VCaP (cell line): Measurements from ENCODE around the gene FBXO24.
A peak's percentile ranks its signal among the peaks of the same experiment; 100 is the strongest.

Source experiments
- H3K27ac ChIP-seq: fragments of 450-650 bp; 2 replicates; pipeline ENCODE4 v1.5.1; 2017
- CTCF ChIP-seq: fragments of 450-650 bp; conservative IDR thresholded peaks from 2 replicates; pipeline ENCODE4 v1.5.1; 2017; ENCODE audit warnings: mild to moderate bottlenecking, moderate library complexity

FBXO24 gene

DNA sequence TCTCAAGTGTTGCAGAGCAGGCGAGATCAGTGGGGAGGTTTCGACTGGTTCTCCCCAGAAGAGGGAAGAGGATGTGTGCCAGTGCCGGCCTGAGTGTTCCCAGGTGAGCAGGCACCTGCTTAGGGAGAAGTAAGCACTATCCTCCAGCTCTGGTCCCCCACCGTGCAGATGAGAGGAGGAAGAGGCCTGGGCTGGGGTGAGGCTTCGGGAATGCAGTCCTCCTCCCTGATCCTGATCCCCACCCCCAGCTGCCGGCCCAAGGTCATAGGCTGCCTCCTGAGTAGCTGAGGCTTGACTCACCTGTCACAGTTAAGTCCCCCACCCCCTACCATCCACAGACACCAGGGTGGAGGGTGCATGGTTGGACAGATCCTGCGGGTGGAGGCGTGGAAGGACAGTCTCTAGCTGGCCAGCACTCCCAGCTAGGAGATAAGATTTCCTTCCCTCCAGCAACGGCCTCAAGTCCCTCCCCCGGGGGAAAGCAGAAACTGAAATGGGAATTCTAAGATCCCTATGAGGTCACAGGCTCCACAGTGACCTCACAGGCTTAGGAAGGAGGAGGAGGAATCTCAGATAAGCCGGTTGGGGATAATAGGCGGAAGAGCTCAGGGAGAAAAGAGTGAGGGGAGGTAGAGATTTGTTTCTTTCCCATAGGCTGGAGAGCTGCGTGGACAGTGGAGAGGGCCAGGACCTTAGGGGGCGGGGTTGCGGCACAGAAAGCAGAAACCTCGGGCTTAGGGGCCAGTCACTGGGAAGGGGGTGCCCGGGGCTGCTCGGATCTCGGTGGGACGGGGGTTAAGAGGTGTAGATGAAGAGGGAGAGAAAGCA, 1.2 kb upstream of the FBXO24 start:
- no peak for TF ChIP-seq CTCF
- peak overlapping the region; percentile 99 for H3K27ac ChIP-seq

GRCh38 chr7:100585511-100586265, 440 bp upstream of the FBXO24 start, which contains the start of gene LRCH4:
TSS of gene LRCH4 (minus strand) at chr7:100586129. CDS start at chr7:100586100, 29 bp downstream.
- H3K27ac ChIP-seq: peak within 1 kb of the TSS; percentile 99
- no peak for TF ChIP-seq CTCF

DNA sequence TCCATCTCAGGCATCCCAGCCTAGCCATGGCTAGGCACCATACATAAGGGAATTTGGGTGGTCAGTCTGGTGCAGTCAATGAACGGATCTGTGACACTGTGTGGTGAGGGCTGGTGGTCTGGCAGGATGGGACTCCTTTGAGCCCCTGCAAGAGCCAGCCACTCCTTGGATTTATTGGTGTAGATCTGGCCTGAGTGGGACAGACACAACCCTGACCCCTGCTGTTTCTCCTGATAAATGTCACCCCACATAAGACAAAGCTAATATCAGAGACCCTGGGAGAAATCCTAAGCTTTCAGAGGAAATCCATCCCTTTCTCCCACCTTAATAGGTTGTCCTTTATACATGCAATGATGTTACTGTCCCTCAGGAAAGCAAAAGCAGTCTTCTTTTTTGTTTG, 2.3 kb downstream of the FBXO24 start:
- peak; percentile 57 for TF ChIP-seq CTCF

DNA sequence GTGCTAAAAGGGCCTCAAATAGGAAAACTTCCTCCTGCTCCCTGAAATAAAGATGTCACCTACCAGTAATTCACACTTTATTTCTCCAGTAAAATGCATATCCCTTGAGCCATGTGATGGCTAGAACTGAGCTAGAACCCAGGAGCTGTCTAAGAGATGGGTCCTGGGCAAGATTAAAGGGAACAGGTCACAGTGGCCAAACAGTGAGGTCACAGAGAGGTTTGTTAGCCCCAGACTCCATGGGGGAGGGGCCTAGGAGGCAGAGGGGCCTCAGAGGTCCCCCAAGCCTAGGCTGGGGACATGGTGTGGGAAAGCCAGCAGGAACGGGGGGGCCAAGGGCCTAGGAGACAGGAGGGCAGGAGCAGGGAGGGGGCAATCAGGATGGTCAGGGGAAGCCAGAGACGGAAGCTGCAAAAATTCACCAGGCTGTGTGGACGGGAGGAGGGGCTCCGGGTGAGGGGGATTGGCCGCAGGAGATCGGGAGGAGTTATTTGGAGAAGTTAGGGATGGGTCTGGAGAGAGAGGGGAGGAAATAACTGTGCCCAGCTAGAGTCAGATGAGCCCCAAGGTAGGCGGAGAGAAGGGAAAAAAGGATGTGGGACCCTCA, 3.3 kb downstream of the FBXO24 start:
- TF ChIP-seq CTCF: no peak
- no peak overlapping the region for H3K27ac ChIP-seq

More for the DNA sequence above, 2.3 kb downstream of the FBXO24 start:
- no peak overlapping the region for H3K27ac ChIP-seq

DNA sequence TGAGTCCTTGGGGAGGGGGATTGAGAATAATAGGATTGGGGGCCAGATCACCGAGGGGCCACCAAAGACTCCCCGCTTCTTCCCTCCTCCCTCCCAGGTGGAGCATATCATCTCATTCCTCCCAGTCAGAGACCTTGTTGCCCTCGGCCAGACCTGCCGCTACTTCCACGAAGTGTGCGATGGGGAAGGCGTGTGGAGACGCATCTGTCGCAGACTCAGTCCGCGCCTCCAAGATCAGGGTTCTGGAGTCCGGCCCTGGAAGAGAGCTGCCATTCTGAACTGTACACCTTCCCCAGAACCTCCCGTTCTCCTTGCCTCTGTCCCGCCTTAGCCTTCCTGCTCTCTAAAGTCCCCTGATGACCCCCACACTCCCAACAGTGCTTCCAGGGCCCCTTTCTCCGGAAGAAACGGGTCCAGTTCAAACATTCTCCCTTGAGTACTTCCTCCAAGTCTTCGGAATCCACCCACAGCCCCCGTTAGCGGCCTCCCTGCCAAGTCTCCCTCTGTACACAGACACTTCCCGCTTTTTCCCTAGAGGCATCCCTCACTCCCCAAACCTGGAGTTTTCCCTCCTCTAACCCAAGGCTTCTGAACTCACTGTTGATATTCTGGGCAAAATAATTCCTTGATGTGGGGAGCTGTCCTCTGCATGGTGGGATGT, 4.1 kb downstream of the FBXO24 start:
- no peak for TF ChIP-seq CTCF
- H3K27ac ChIP-seq: no peak overlapping the region

- TF ChIP-seq CTCF: no peak
- no peak overlapping the region for H3K27ac ChIP-seq
Measured at GRCh38 chr7:100591596-100591995, 5.5 kb downstream of the FBXO24 start.
